HepG2 (cell line): ENCODE measurements around the gene UBAC1. TPM values are rescaled to one million over a fixed set of nuclear protein-coding genes. Genes with fewer than 3 reads are reported as not detected.

Experiments
- ATAC-seq: fragments of 200-7000 bp; cut with Tn5 transposase; 3 replicates; pipeline ENCODE4 v1.9.1; 2020; ENCODE audit warnings: mild to moderate bottlenecking, moderate library complexity
- BruUV-seq: library from RNA; stranded (reverse); fragments of 400-500 nt; replicated peaks from 2 replicates; lab custom pipeline; 2021; lab: Mats Ljungman, UMichigan
- CTCF ChIA-PET: fragments of 300-600 bp; formaldehyde crosslinking; extraction: SDS; loops from one replicate; lab custom pipeline; 2021; ENCODE audit warnings: low total read pairs, inconsistent platforms, low intra/inter-chr PET ratio; lab: Yijun Ruan, JAX
- POLR2A ChIA-PET: fragments of 350-600 bp; sonication (Branson Sonifier 250); formaldehyde crosslinking; loops from one replicate; lab custom pipeline; 2020; ENCODE audit warnings: antibody characterized with exemption, inconsistent platforms; lab: Yijun Ruan, JAX
- DNase-seq: peaks from one replicate; pipeline ENCODE4 v3.0.0-alpha.2; 2015; ENCODE audit warnings: low spot score
- FAIRE-seq: peaks from 3 replicates; lab custom pipeline; 2011; peaks lifted over from hg19 to GRCh38; lab: Jason Lieb, UNC
- H2AFZ ChIP-seq: one replicate; pipeline ENCODE4 v1.6.1; 2011; ENCODE audit warnings: low read length, inconsistent platforms
- H3K27ac ChIP-seq: fragments of 300-600 bp; 3 replicates; pipeline ENCODE4 v1.8.0; 2011; ENCODE audit warnings: mixed run types, mild to moderate bottlenecking, mixed read lengths, low read length, inconsistent platforms; ENCODE audit not compliant: insufficient read depth; ENCODE audit errors: extremely low read length
- H3K27me3 ChIP-seq, 2 experiments: fragments of 200-600 bp in 1 of 2; 2 replicates in 1 of 2; 3 replicates in 1 of 2; pipeline versions ENCODE4 v1.6.0 to v1.8.0; 2011; ENCODE audit warnings: low read length in 2 of 2, mild to moderate bottlenecking in 2 of 2, moderate library complexity in 2 of 2, inconsistent platforms in 1 of 2; ENCODE audit not compliant: insufficient read depth in 2 of 2, control insufficient read depth in 1 of 2
- H3K36me3 ChIP-seq, 2 experiments: fragments of 200-600 bp in 1 of 2; replicated peaks in 1 of 2; 2 replicates in 1 of 2; 3 replicates in 1 of 2; pipeline versions ENCODE4 v1.5.1 to v1.8.0; 2011; ENCODE audit warnings: low read length in 2 of 2, inconsistent platforms in 1 of 2; ENCODE audit not compliant: insufficient read depth in 2 of 2, control insufficient read depth in 1 of 2
- H3K4me1 ChIP-seq: 2 replicates; pipeline ENCODE4 v1.5.1; 2012; ENCODE audit warnings: low read length, inconsistent platforms; ENCODE audit not compliant: insufficient read depth
- H3K4me2 ChIP-seq: 2 replicates; pipeline ENCODE4 v1.6.0; 2011; ENCODE audit warnings: low read depth, low read length, inconsistent platforms
- H3K4me3 ChIP-seq, 3 experiments: fragments of 200-600 bp in 1 of 3; sonication (generic), shearing (Covaris generic) in 1 of 3; replicated peaks in 1 of 3; 2 replicates each; pipeline ENCODE4 v1.5.1; 2011 to 2016; ENCODE audit warnings: low read length in 3 of 3, inconsistent platforms in 2 of 3, low read depth in 2 of 3, mild to moderate bottlenecking in 2 of 3, control low read depth in 1 of 3, mixed read lengths in 1 of 3; ENCODE audit not compliant: insufficient read depth in 1 of 3
- H3K79me2 ChIP-seq: one replicate; pipeline ENCODE4 v1.6.1; 2011; ENCODE audit warnings: low read length, inconsistent platforms; ENCODE audit not compliant: insufficient read depth
- H3K9ac ChIP-seq: 2 replicates; pipeline ENCODE4 v1.6.0; 2011; ENCODE audit warnings: mild to moderate bottlenecking, low read depth, low read length, inconsistent platforms; ENCODE audit not compliant: insufficient read depth
- H3K9me3 ChIP-seq: 2 replicates; pipeline ENCODE4 v1.5.1; 2012; ENCODE audit warnings: mild to moderate bottlenecking, low read length
- H4K20me1 ChIP-seq: 2 replicates; pipeline ENCODE4 v1.6.0; 2011; ENCODE audit warnings: inconsistent platforms, mild to moderate bottlenecking, low read length, moderate library complexity; ENCODE audit not compliant: insufficient read depth
- CENPT ChIP-seq: sonication (generic); formaldehyde crosslinking; IDR thresholded peaks from 2 replicates; pipeline ENCODE4 v1.8.0; 2022; ENCODE audit warnings: low read depth, mild to moderate bottlenecking, moderate library complexity, missing genetic modification reagents
- GABPB1 ChIP-seq: IDR thresholded peaks from 2 replicates; pipeline ENCODE4 v1.6.1; 2016; ENCODE audit warnings: mild to moderate bottlenecking, missing genetic modification reagents, moderate library complexity, missing compliant biosample characterization
- HDAC1 ChIP-seq: sonication (generic); formaldehyde crosslinking; IDR thresholded peaks from 2 replicates; pipeline ENCODE4 v1.5.1; 2020; ENCODE audit warnings: mild to moderate bottlenecking, missing genetic modification reagents
- KIAA2018 ChIP-seq: sonication (generic); formaldehyde crosslinking; IDR thresholded peaks from 2 replicates; pipeline ENCODE4 v1.5.0; 2020; ENCODE audit warnings: mild to moderate bottlenecking, missing genetic modification reagents, borderline replicate concordance
- MED1 ChIP-seq: sonication (generic); formaldehyde crosslinking; IDR thresholded peaks from 2 replicates; pipeline ENCODE4 v1.4.0; 2020; ENCODE audit warnings: missing genetic modification reagents
- MYC ChIP-seq: sonication (generic); formaldehyde crosslinking; IDR thresholded peaks from 2 replicates; pipeline ENCODE4 v1.9.0; 2021; ENCODE audit warnings: missing genetic modification reagents, borderline replicate concordance
- NFE2L2 ChIP-seq: fragments of 150-350 bp; IDR thresholded peaks from 2 replicates; pipeline ENCODE4 v1.6.1; 2014; ENCODE audit warnings: low read length
- RBFOX2 ChIP-seq: fragments of 200-400 bp; formaldehyde crosslinking; IDR thresholded peaks from 2 replicates; pipeline ENCODE4 v1.6.1; 2017; ENCODE audit warnings: low read depth, mild to moderate bottlenecking, low read length
- SPEN ChIP-seq: sonication (generic); formaldehyde crosslinking; IDR thresholded peaks from 2 replicates; pipeline ENCODE4 v1.5.1; 2020; ENCODE audit warnings: low read depth, mild to moderate bottlenecking, missing genetic modification reagents
- TAF1 ChIP-seq: sonication (generic); formaldehyde crosslinking; IDR thresholded peaks from 2 replicates; pipeline ENCODE4 v1.4.0; 2020; ENCODE audit warnings: missing genetic modification reagents
- TMF1 ChIP-seq: sonication (generic); formaldehyde crosslinking; IDR thresholded peaks from 2 replicates; pipeline ENCODE4 v1.8.1; 2022; ENCODE audit warnings: low read depth, missing genetic modification reagents
- U2AF1 ChIP-seq: fragments of 200-400 bp; formaldehyde crosslinking; optimal IDR thresholded peaks from 2 replicates; pipeline ENCODE3; 2017; ENCODE audit warnings: mild to moderate bottlenecking, low read depth, low read length
- ZFY ChIP-seq: sonication (generic); formaldehyde crosslinking; IDR thresholded peaks from 2 replicates; pipeline ENCODE4 v1.4.0; 2020; ENCODE audit warnings: missing genetic modification reagents
- ZNF446 ChIP-seq: sonication (generic); formaldehyde crosslinking; IDR thresholded peaks from 2 replicates; pipeline ENCODE4 v1.5.0; 2020; ENCODE audit warnings: mild to moderate bottlenecking, missing genetic modification reagents
- WGBS: methylation state at CpG from one replicate; pipeline ENCODE4 v1.1.6; 2017; ENCODE audit warnings: low lambda C conversion rate; 5-methylcytosine and 5-hydroxymethylcytosine counted together
- in situ Hi-C: cut with HindIII; loops from 2 replicates; pipeline ENCODE4 v1.10.0; 2017; ENCODE audit warnings: low pct_unique_long_range_greater_than_20kb; ENCODE audit not compliant: extremely low pct_ligation_motif_present
- intact Hi-C: fragments of 100-400 bp; cut with micrococcal nuclease; formaldehyde crosslinking; loops from one replicate; pipeline ENCODE4 v1.10.0; 2022; ENCODE audit not compliant: unreplicated experiment
- polyA plus RNA-seq, 8 experiments: library from polyadenylated mRNA; depleted of rRNA in 3 of 8; stranded (reverse) in 7 of 8; unstranded in 1 of 8; fragments of >200 nt; fragmentation: Illumina TruSeq in 4 of 8; extraction: Trizol in 4 of 8; gene quantifications; 2 replicates each; pipeline versions ENCODE4 v1.2.1 to v1.2.3, GENCODE V29; 2011 to 2016; ENCODE audit warnings: low read depth in 4 of 8, missing spikeins in 1 of 8, mixed read lengths in 1 of 8; ENCODE audit not compliant: insufficient read depth in 1 of 8
- total RNA-seq, 5 experiments: library from RNA; depleted of rRNA; stranded (reverse); fragments of >200 nt; fragmentation: Illumina TruSeq; extraction: Trizol; gene quantifications; 2 replicates each; pipeline ENCODE4 v1.2.3, GENCODE V29; 2016; ENCODE audit warnings: low read depth in 1 of 5

UBAC1 gene
- total and polyA plus RNA-seq, 2 of the 13 experiments (the other 11 are each of a cell fraction or from before 2014, with no cell fraction given): 32.2 to 34.1 TPM

- no peak overlapping the region for H2AFZ ChIP-seq
- intact Hi-C loops (loop anchor here (2.0 kb wide), 1 partner anchor 42 kb away; no protein-coding TSS in a partner anchor), in situ Hi-C loops (no loop called here)
- DNase-seq (no peak), FAIRE-seq (no peak), ATAC-seq (no peak)
- H3K9ac ChIP-seq: peak overlapping the region; percentile 68
- H3K9me3 ChIP-seq: no peaks in the 10 kb centered on the region
- H3K4me3 ChIP-seq: peak overlapping the region in 2 of 3 experiments; percentile 75 to 80; a peak in 4 of 6 replicates
- no TSS peak for BruUV-seq
- H3K4me1 ChIP-seq: peaks cover 64% of the 10 kb centered on the region
- CTCF ChIA-PET: no interaction called here
- H3K27me3 ChIP-seq: no peaks in the 10 kb centered on the region
- WGBS: 0% methylated on average over 17 of the region's 69 CpGs
- peaks cover 3 to 17% of the 10 kb centered on the region in 2 experiments; a peak in 4 of 5 replicates for H3K36me3 ChIP-seq
- POLR2A ChIA-PET: interaction anchor here (0.6 to 1.3 kb wide), 4 partner anchors 16 to 213 kb away, joined by 3 to 4 read pairs (median 4); no protein-coding TSS in a partner anchor
- peaks cover 21% of the 10 kb centered on the region for H4K20me1 ChIP-seq
- H3K79me2 ChIP-seq: peaks cover 62% of the 10 kb centered on the region
- no peak overlapping the region for H3K27ac ChIP-seq
- peak overlapping the region; percentile 42 for H3K4me2 ChIP-seq
- TF ChIP-seq CENPT (0 out of 2 replicates have a peak, but pooled peaks have one; percentile 46), MED1 (CRISPR knock-in tag) (no peak), ZFY (CRISPR knock-in tag) (peak; percentile 48; the same call in 1 of the 2 replicates), ZNF446 (CRISPR knock-in tag) (0 out of 2 replicates have a peak, but pooled peaks have one; percentile 39), MYC (peak; percentile 66; the same call in 1 of the 2 replicates), NFE2L2 (no peak), RBFOX2 (0 out of 2 replicates have a peak, but pooled peaks have one; percentile 29), HDAC1 (CRISPR knock-in tag) (0 out of 2 replicates have a peak, but pooled peaks have one; percentile 9), TAF1 (CRISPR knock-in tag) (peak; percentile 11; the same call in 1 of the 2 replicates), TMF1 (CRISPR knock-in tag) (no peak), U2AF1 (no peak), KIAA2018 (CRISPR knock-in tag) (no peak), GABPB1 (CRISPR knock-in tag) (0 out of 2 replicates have a peak, but pooled peaks have one; percentile 30), SPEN (0 out of 2 replicates have a peak, but pooled peaks have one; percentile 23)
These were observed 54.2 kb downstream of the UBAC1 start for GRCh38 chr9:135907006-135907430.
